ENCODE results near the gene HLA-E.
"Not testable (repeated sequence)": the region's sequence is repeated elsewhere in the genome, so short reads cannot be mapped to it uniquely, and the experiment has no call there.

HLA-E gene

DNA sequence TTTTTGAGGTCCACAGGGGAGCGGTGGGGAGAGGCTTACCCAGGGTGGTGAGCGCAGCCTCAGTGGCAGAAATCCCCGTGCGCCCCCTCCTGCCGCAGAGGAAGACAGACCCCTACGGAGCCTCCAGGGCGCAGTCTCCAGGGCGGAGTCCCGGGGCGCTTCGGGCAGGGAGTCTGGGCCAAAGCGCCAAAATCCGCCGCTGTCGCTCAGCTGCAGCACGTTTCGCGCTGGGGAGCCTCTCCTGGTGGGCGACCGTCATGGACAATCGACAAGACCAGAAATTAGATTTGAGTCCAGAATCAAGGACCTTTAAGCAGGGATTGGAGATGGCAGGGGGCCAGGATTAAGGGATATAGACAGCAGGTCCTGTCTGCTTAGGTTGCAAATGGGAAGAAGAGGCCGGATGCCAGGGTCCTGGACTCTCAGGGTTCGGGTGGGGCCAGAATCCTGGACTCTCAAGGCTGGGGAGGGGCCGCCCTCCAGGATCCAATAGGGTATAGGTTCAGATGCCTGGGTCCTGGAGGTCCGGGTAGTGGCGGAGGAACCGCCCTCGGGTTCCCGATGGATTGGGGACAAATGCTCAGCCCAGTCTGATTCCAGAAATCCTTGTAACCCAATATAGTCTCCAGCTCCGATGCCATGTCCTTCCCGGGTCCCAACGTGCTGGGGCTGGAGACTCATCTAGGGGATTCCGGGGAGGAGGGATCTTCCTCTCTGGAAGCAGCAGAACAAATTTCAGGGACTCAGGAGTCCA is 7.9 kb upstream of the HLA-E start:
- DNase-seq (ENCODE audit: low read depth): no peak

GRCh38 chr6:30481965-30482644 is 7.2 kb upstream of the HLA-E start:
- TF ChIP-seq, protein P1, sequence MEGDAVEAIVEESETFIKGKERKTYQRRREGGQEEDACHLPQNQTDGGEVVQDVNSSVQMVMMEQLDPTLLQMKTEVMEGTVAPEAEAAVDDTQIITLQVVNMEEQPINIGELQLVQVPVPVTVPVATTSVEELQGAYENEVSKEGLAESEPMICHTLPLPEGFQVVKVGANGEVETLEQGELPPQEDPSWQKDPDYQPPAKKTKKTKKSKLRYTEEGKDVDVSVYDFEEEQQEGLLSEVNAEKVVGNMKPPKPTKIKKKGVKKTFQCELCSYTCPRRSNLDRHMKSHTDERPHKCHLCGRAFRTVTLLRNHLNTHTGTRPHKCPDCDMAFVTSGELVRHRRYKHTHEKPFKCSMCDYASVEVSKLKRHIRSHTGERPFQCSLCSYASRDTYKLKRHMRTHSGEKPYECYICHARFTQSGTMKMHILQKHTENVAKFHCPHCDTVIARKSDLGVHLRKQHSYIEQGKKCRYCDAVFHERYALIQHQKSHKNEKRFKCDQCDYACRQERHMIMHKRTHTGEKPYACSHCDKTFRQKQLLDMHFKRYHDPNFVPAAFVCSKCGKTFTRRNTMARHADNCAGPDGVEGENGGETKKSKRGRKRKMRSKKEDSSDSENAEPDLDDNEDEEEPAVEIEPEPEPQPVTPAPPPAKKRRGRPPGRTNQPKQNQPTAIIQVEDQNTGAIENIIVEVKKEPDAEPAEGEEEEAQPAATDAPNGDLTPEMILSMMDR (conservative IDR thresholded peaks at IDR 0.05; ENCODE audit: low read depth, low read length): peak; percentile 86
- H3K4me3 ChIP-seq (ENCODE audit: low read length): peak overlapping the region; percentile 19
- DNase-seq (ENCODE audit: low read depth): not testable (repeated sequence)

More for the DNA sequence above, 7.9 kb upstream of the HLA-E start:
- TF ChIP-seq, protein P1 (conservative IDR thresholded peaks at IDR 0.05; ENCODE audit: low read depth, low read length): no peak
- no peak overlapping the region for H3K4me3 ChIP-seq (ENCODE audit: low read length)

DNA sequence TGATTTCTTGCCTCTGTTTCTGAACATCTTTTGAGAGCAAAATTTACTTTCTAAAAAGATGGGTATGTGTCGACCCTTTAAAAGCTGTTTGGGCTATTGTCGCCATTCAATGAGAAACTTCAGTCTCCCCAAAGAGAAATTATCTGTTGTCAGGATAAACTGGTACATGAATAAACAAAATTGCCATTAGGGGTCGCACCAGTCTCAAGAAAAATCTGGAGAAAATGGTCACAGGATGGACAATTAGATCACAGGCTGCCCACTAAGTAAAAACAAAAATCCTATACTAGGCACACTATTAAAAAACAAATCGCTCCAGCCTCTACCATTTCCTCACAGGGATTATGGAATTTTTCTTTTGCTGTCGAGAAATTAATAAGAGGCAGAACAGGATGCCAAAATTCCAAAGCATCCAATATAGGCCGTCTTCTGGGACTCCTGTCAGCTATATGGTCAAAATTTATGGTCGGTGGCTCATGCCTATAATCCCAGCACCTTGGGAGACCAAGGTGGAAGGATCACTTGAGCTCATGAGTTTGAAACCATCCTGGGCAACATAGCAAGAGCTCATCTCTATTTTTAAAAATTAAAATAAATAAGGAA is 5.5 kb upstream of the HLA-E start:
- TF ChIP-seq, protein P1 (conservative IDR thresholded peaks at IDR 0.05; ENCODE audit: low read depth, low read length): peak; percentile 62
- peak; percentile 33 for DNase-seq (ENCODE audit: low read depth)
- no peak overlapping the region for H3K4me3 ChIP-seq (ENCODE audit: low read length)

- TF ChIP-seq, protein P1 (conservative IDR thresholded peaks at IDR 0.05; ENCODE audit: low read depth, low read length): no peak
- no peak overlapping the region for H3K4me3 ChIP-seq (ENCODE audit: low read length)
- no peak for DNase-seq (ENCODE audit: low read depth)
Observed at GRCh38 chr6:30485236-30485635, 4.1 kb upstream of the HLA-E start.

DNA sequence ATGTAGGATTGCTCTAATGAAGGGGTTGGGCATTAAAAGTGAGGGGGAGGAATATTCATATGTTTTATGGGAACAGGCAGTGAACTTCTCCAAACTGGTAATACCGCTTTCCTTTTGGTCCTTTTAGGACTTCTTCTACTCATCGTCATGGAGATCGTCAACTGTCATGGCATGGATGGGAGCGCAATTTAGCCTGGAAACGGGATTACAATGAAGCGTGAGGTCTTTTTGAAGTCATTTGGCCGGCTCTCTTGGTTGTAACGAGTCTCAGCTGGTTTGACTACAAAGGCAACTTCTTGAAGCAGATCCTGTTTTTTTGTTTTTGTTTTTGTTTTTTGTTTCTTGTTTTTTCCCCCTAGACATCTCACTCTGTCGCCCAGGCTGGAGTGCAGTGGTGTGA is 1.4 kb upstream of the HLA-E start:
- DNase-seq (ENCODE audit: low read depth): no peak
- no peak overlapping the region for H3K4me3 ChIP-seq (ENCODE audit: low read length)
- TF ChIP-seq, protein P1 (conservative IDR thresholded peaks at IDR 0.05; ENCODE audit: low read depth, low read length): no peak

GRCh38 chr6:30488697-30489080 is 620 bp upstream of the HLA-E start:
- not testable (repeated sequence) for DNase-seq (ENCODE audit: low read depth); H3K4me3 ChIP-seq (ENCODE audit: low read length)

GRCh38 chr6:30490026-30490876 is 942 bp downstream of the HLA-E start:
- DNase-seq (ENCODE audit: low read depth): peak; percentile 19
- TF ChIP-seq, protein P1 (conservative IDR thresholded peaks at IDR 0.05; ENCODE audit: low read depth, low read length): no peak
- peak overlapping the region; percentile 85 for H3K4me3 ChIP-seq (ENCODE audit: low read length)

GRCh38 chr6:30491291-30491953 is 2.1 kb downstream of the HLA-E start:
- DNase-seq (ENCODE audit: low read depth); H3K4me3 ChIP-seq (ENCODE audit: low read length): not testable (repeated sequence)
